Loucy (cell line): Measurements from ENCODE around the gene LATS2.

Experiments used
- EZH2phosphoT487 ChIP-seq: fragments of 200-600 bp; IDR thresholded peaks from 2 replicates; pipeline ENCODE4 v1.6.1; 2018; ENCODE audit warnings: antibody characterized with exemption, mild to moderate bottlenecking, moderate library complexity, borderline replicate concordance
- TF ChIP-seq, protein P1 (sequence below): fragments of 200-600 bp; sonication (generic); conservative IDR thresholded peaks from 2 replicates; pipeline ENCODE4 v1.5.1; 2014; ENCODE audit warnings: mild to moderate bottlenecking, antibody characterized with exemption, low read length

DNA sequence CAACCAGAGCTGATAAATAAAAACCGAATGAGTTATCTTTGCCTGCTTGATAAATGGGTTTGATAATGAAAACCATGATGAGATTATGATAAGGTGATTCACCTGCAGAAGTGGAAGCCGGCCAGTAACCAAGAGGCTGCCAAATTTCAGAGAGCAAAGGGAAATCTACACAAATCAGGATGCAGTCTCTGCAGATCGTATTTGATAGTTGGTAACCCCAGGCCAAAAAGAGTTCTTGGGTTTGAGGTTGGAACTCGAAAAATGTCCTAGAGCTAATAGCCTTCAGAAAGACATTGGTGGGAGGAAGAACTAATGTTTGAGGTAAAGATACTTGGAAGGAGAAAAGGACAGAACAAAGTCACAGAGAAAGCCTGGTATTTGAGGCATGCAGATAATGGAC lies 9.6 kb upstream of the LATS2 start:
- TF ChIP-seq, protein P1, sequence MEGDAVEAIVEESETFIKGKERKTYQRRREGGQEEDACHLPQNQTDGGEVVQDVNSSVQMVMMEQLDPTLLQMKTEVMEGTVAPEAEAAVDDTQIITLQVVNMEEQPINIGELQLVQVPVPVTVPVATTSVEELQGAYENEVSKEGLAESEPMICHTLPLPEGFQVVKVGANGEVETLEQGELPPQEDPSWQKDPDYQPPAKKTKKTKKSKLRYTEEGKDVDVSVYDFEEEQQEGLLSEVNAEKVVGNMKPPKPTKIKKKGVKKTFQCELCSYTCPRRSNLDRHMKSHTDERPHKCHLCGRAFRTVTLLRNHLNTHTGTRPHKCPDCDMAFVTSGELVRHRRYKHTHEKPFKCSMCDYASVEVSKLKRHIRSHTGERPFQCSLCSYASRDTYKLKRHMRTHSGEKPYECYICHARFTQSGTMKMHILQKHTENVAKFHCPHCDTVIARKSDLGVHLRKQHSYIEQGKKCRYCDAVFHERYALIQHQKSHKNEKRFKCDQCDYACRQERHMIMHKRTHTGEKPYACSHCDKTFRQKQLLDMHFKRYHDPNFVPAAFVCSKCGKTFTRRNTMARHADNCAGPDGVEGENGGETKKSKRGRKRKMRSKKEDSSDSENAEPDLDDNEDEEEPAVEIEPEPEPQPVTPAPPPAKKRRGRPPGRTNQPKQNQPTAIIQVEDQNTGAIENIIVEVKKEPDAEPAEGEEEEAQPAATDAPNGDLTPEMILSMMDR: no peak
- TF ChIP-seq EZH2phosphoT487: no peak
